Large intestine (tissue), 3 donors: ENCODE measurements around the gene PHLPP1. TPM values are rescaled to one million over a fixed set of nuclear protein-coding genes. Genes with fewer than 3 reads are reported as not detected.
A peak's percentile ranks its signal among the peaks of the same experiment; 100 is the strongest.
"Not testable (repeated sequence)": the region's sequence is repeated elsewhere in the genome, so short reads cannot be mapped to it uniquely, and the experiment has no call there.

Experiments used
- DNase-seq, 2 donors: peaks; one replicate each; pipeline versions ENCODE4 v3.0.0 to v3.0.0-alpha.2; 2013
- H3K27ac ChIP-seq: one replicate; pipeline ENCODE4 v1.5.1; 2013; ENCODE audit warnings: low read length
- H3K27me3 ChIP-seq: 2 replicates; pipeline ENCODE4 v1.6.1; 2013; ENCODE audit warnings: low read length; ENCODE audit not compliant: control insufficient read depth, insufficient read depth
- H3K36me3 ChIP-seq: 2 replicates; pipeline ENCODE4 v1.6.1; 2013; ENCODE audit warnings: low read length; ENCODE audit not compliant: control insufficient read depth, insufficient read depth
- H3K4me1 ChIP-seq: one replicate; pipeline ENCODE4 v1.6.1; 2013; ENCODE audit warnings: low read length; ENCODE audit not compliant: control insufficient read depth, insufficient read depth
- H3K4me3 ChIP-seq: one replicate; pipeline ENCODE4 v1.5.1; 2013; ENCODE audit warnings: low read length
- H3K9me3 ChIP-seq: one replicate; pipeline ENCODE4 v1.6.1; 2013; ENCODE audit warnings: mild to moderate bottlenecking, low read depth, low read length, moderate library complexity; ENCODE audit not compliant: control insufficient read depth
- WGBS: methylation state at CpG from one replicate; pipeline ENCODE4 v1.1.5; 2013; ENCODE audit warnings: low lambda C conversion rate; ENCODE audit not compliant: insufficient coverage; 5-methylcytosine and 5-hydroxymethylcytosine counted together
- polyA plus RNA-seq: library from polyadenylated mRNA; unstranded; fragments of 120-200 nt; gene quantifications from one replicate; pipeline ENCODE4 v1.2.1, GENCODE V29; 2013

The PHLPP1 gene
- polyA plus RNA-seq, 1 donor, result 12.1 TPM

DNA sequence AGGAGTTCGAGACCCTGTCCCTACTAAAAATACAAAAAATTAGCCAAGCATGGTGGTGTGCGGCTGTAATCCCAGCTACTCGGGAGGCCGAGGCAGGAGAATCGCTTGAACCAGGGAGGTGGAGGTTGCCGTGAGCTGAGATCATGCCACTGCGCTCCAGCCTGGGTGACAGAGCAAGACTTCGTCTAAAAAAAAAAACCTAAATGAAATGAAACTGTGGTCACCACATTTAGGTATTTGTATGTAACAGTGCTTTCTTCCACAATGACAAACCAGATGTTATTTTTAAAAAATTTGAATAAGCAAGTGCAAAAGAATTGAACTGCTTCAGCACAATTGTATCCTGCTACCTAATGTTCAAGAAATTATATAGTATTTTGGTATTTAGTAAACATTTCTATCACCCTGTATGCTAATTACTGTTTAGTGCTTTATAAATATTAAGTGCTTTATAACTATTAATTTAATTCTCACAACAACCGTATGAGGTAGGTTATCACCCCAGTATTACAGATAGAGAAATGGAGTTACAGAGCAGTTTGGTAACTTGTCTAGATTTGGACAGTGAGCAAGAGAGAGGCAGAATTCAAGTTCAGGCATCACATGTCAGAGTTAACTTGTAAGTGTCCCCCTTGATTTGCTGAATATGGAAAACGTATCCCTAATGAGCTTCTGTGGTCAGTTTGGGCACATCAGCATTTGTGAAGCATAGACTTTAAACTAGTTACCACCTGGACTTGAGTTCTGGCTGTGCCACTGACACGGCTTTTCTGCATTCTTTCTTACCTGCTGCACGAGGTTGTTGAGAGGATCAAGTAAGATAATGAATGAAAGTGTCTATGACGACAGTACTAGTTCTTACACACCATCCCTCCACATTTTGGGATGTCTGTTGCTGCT, 14.4 kb downstream of the PHLPP1 start:
- DNase-seq, result no peak
- H3K9me3 ChIP-seq, result no peaks in the 10 kb centered on the region

DNA sequence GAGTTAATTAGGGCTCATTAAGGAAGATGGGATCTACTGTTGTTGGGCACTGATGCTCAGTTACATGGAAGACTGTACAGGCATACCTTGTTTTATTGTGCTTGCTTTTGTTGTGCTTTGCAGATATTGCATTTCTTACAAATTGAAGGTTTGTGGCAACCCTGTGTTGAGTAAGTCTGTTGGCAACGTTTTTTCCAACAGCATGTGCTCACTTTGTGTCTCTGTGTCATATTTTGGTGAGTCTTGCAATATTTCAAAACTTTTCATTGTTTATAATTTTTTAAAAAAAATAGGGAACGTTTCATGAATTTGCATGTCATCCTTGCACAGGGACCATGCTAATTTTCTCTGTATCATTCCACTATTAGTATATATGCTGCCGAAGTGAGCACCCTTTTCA, 15.6 kb downstream of the PHLPP1 start:
- Histone ChIP-seq H3K27ac (no peak overlapping the region), H3K27me3 (no peaks in the 10 kb centered on the region), H3K4me3 (no peak overlapping the region), H3K4me1 (no peaks in the 10 kb centered on the region), H3K9me3 (no peaks in the 10 kb centered on the region), H3K36me3 (no peaks in the 10 kb centered on the region)
- no peak for DNase-seq
- WGBS, result 80% methylated on average over 1 of the region's 3 CpGs

More for the DNA sequence above, 14.4 kb downstream of the PHLPP1 start:
- Histone ChIP-seq H3K4me3 (no peak overlapping the region), H3K4me1 (no peaks in the 10 kb centered on the region), H3K36me3 (no peaks in the 10 kb centered on the region), H3K27me3 (no peaks in the 10 kb centered on the region), H3K27ac (no peak overlapping the region)
- WGBS, result no CpG with 5 or more reads among the region's 13 CpGs

DNA sequence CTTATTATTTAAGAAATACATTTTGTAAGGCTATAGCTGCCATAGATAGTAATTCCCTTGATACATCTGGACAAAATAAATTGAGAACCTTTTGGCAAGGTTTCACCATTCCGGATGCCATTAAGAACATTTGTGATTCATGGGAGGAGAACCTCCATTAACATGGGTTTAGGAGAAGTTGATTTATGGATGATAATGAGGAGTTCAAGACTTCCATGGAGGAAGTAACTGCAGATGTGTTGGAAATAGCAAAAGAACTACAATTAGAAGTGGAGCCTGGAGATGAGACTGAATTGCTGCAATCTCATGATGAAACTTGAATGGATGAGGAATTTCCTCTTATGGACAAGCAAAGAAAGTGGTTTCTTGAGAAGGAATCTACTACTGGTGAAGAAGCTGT, 17.3 kb downstream of the PHLPP1 start:
- no peak for DNase-seq
- Histone ChIP-seq H3K9me3 (no peaks in the 10 kb centered on the region), H3K4me1 (no peaks in the 10 kb centered on the region), H3K4me3 (no peak overlapping the region), H3K27me3 (no peaks in the 10 kb centered on the region), H3K27ac (no peak overlapping the region), H3K36me3 (no peaks in the 10 kb centered on the region)
- no CpG with 5 or more reads among the region's 1 CpG for WGBS

- H3K27me3 ChIP-seq, result no peaks in the 10 kb centered on the region
- no peak overlapping the region for H3K27ac ChIP-seq
- 20% methylated on average over 1 of the region's 1 CpG for WGBS
- DNase-seq, result no peak
- no peaks in the 10 kb centered on the region for H3K9me3 ChIP-seq
- no peak overlapping the region for H3K4me3 ChIP-seq
- no peaks in the 10 kb centered on the region for H3K4me1 ChIP-seq
- H3K36me3 ChIP-seq, result no peaks in the 10 kb centered on the region
Measured at GRCh38 chr18:62734290-62734689, 18.9 kb downstream of the PHLPP1 start.

DNA sequence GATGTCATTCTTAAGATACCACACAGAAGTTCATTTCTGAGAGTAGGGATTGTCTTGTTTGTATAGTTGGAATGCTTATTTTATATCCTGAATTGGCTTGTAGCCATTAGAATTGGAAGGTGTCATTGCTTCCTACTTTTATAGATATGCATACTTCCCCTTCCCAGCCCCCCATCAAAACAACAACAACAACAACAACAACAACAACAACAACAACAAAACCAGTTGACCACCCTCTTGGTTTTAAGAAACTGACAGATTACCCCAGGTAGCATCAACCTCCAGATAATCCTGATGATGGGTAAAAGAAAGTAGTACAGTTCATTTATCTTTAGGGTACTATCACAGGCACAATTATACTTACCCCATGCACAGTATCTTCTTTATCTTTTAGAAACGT, 20.0 kb downstream of the PHLPP1 start:
- no CpG with 5 or more reads among the region's 1 CpG for WGBS
- DNase-seq, result no peak

GRCh38 chr18:62736077-62736855, 20.9 kb downstream of the PHLPP1 start:
- H3K36me3 ChIP-seq, result no peaks in the 10 kb centered on the region
- DNase-seq, result no peak
- WGBS, result 80% methylated on average over 1 of the region's 4 CpGs
- no peak overlapping the region for H3K4me3 ChIP-seq
- H3K27ac ChIP-seq, result no peak overlapping the region
- peaks cover 4% of the 10 kb centered on the region for H3K4me1 ChIP-seq
- H3K9me3 ChIP-seq, result no peaks in the 10 kb centered on the region
- H3K27me3 ChIP-seq, result no peaks in the 10 kb centered on the region

More for the DNA sequence above, 20.0 kb downstream of the PHLPP1 start:
- H3K4me3 ChIP-seq, result no peak overlapping the region
- no peaks in the 10 kb centered on the region for H3K27me3 ChIP-seq
- H3K27ac ChIP-seq, result no peak overlapping the region
- no peaks in the 10 kb centered on the region for H3K9me3 ChIP-seq
- no peaks in the 10 kb centered on the region for H3K4me1 ChIP-seq
- H3K36me3 ChIP-seq, result no peaks in the 10 kb centered on the region

DNA sequence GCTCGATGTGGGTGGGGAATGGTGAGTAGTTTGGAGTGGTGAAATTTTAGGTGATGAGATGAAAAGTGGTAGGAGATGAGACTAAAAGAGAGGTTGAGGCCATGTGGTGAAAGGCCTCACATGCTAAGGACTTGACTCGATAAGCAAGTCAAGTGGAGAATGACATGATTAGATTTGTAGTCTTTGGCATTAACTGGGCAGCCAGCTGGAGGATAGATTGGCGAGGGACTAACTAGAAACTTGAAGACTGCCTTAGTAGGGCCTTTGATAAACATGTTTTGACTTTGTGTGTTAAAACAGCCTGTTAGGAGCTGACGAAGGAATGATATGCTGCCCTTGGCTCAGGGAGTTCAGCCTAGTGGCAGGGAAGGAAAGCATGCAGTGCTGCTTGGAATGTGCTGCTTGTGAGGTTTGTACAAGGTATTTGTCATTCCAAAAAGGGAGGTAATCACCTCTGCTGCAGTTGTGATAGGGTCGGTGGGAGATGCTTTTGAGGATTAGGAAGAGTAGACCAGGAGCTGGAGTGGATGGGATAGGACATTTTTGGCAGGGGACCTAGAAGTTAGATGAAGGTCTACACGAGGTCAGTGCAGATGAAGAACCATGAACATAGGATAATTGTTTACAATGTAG, 22.0 kb downstream of the PHLPP1 start:
- no peaks in the 10 kb centered on the region for H3K9me3 ChIP-seq
- no peak for DNase-seq
- H3K27ac ChIP-seq, result no peak overlapping the region
- H3K4me1 ChIP-seq, result peaks cover 11% of the 10 kb centered on the region
- no peaks in the 10 kb centered on the region for H3K27me3 ChIP-seq
- no peak overlapping the region for H3K4me3 ChIP-seq
- H3K36me3 ChIP-seq, result no peaks in the 10 kb centered on the region
- 88% methylated on average over 4 of the region's 6 CpGs for WGBS

DNA sequence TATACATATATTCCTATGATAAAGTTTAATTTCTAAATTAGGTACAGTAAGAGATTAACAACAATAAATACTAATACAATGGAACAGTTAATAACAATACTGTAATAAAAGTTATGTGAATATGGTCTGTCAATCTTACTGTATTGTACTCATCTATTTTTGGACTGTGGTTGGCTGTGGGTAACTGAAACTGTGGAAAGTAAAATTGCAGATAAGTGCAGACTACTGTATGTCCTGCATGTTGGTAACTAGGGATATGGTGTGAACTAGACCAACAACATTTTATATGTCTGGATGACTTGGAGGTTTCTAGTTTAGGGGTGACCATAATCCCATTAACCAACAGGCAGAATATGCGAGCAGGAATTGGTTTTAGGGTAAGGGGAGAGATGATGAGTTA, 23.3 kb downstream of the PHLPP1 start:
- Histone ChIP-seq H3K36me3 (no peaks in the 10 kb centered on the region), H3K4me3 (no peak overlapping the region), H3K27ac (no peak overlapping the region), H3K4me1 (peaks cover 24% of the 10 kb centered on the region), H3K27me3 (no peaks in the 10 kb centered on the region), H3K9me3 (no peaks in the 10 kb centered on the region)
- 100% methylated on average over 1 of the region's 1 CpG for WGBS
- no peak for DNase-seq

GRCh38 chr18:62739911-62740310, 24.6 kb downstream of the PHLPP1 start:
- DNase-seq, result peak in 1 of 2 donors; percentile 20
- WGBS, result no CpG with 5 or more reads among the region's 5 CpGs
- Histone ChIP-seq H3K27ac (peak overlapping the region; percentile 81), H3K27me3 (no peaks in the 10 kb centered on the region), H3K4me1 (peaks cover 32% of the 10 kb centered on the region), H3K36me3 (no peaks in the 10 kb centered on the region), H3K9me3 (no peaks in the 10 kb centered on the region), H3K4me3 (no peak overlapping the region)

DNA sequence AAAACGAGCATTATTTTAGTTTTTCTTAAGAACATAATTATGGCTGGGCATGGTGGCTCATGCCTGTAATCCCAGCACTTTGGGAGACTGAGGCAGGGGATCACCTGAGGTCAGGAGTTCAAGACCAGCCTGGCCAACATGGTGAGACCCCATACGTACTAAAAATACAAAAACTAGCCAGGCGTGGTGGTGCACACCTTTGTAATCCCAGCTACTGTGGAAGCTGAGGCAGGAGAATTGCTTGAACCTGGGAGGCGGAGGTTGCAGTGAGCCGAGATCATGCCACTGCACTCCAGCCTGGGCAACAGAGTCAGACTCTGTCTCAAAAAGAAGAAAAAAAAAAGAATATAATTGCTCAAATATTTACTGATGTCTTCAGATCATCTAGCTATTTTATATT, 25.3 kb downstream of the PHLPP1 start:
- H3K4me3 ChIP-seq, result not testable (repeated sequence)
- H3K4me1 ChIP-seq, result peaks cover 32% of the 10 kb centered on the region

More for the DNA sequence above, 25.3 kb downstream of the PHLPP1 start:
- not testable (repeated sequence) for H3K9me3 ChIP-seq, H3K27me3 ChIP-seq, DNase-seq, H3K36me3 ChIP-seq
- WGBS, result no CpG with 5 or more reads among the region's 5 CpGs
- H3K27ac ChIP-seq, result peak overlapping the region; percentile 81
